ENCODE results near the gene AGAP1.

The AGAP1 gene

GRCh38 chr2:235534678-235535422, 41.0 kb downstream of the AGAP1 start:
- peak; percentile 19 for DNase-seq

GRCh38 chr2:235535423-235536130, 41.7 kb downstream of the AGAP1 start:
- no peak for DNase-seq

- no peak for DNase-seq
These were observed 42.9 kb downstream of the AGAP1 start for GRCh38 chr2:235536711-235537110.

- no peak for DNase-seq
These were observed 43.3 kb downstream of the AGAP1 start for GRCh38 chr2:235537186-235537585.

- DNase-seq: no peak
These were observed 43.7 kb downstream of the AGAP1 start for GRCh38 chr2:235537587-235537986.

GRCh38 chr2:235538144-235538639, 44.3 kb downstream of the AGAP1 start:
- no peak for DNase-seq

- no peak for DNase-seq
These were observed 45.1 kb downstream of the AGAP1 start for GRCh38 chr2:235538981-235539380.

- no peak for DNase-seq
These were observed 45.9 kb downstream of the AGAP1 start for GRCh38 chr2:235539773-235540172.

- DNase-seq: no peak
These were observed 47.2 kb downstream of the AGAP1 start for GRCh38 chr2:235541016-235541415.

- DNase-seq: no peak
These were observed 48.2 kb downstream of the AGAP1 start for GRCh38 chr2:235541838-235542549.

- DNase-seq: no peak
These were observed 48.9 kb downstream of the AGAP1 start for GRCh38 chr2:235542733-235543127.

GRCh38 chr2:235543128-235543750, 49.4 kb downstream of the AGAP1 start:
- DNase-seq: no peak

- DNase-seq: no peak
These were observed 50.2 kb downstream of the AGAP1 start for GRCh38 chr2:235543851-235544688.

GRCh38 chr2:235544689-235544969, 50.8 kb downstream of the AGAP1 start:
- DNase-seq: no peak

- DNase-seq: peak; percentile 12
These were observed 51.7 kb downstream of the AGAP1 start for GRCh38 chr2:235545339-235546150.

GRCh38 chr2:235546151-235546435, 52.2 kb downstream of the AGAP1 start:
- no peak for DNase-seq

- no peak for DNase-seq
These were observed 52.6 kb downstream of the AGAP1 start for GRCh38 chr2:235546436-235546835.

- no peak for DNase-seq
These were observed 56.0 kb downstream of the AGAP1 start for GRCh38 chr2:235549735-235550377.

GRCh38 chr2:235550378-235550760, 56.5 kb downstream of the AGAP1 start:
- no peak for DNase-seq

- no peak for DNase-seq
These were observed 57.1 kb downstream of the AGAP1 start for GRCh38 chr2:235550946-235551345.

- peak; percentile 56 for DNase-seq
These were observed 58.1 kb downstream of the AGAP1 start for GRCh38 chr2:235551965-235552364.

Measured in NCI-H1694 treated with DMSO at 0.1 percent for 48 hours (cell line).